ENCODE data around the gene TRIM25. TPM values are rescaled to one million over a fixed set of nuclear protein-coding genes. Genes with fewer than 3 reads are reported as not detected.

TRIM25 gene
- total and polyA plus RNA-seq, 2 of the 8 experiments (the other 6 are each of a cell fraction or from before 2014, with no cell fraction given): 16.6 to 38.9 TPM

GRCh38 chr17:56885312-56885657 lies 28.6 kb downstream of the TRIM25 start (continued):
- TF ChIP-seq BRCA1 (IDR thresholded peaks at IDR 0.05; ENCODE audit: low read depth, low read length): no peak
- TF ChIP-seq SRF (IDR thresholded peaks at IDR 0.05; ENCODE audit: low read depth, low read length): no peak

All from H1 (cell line).